ENCODE data around the gene SOX5.

The SOX5 gene

GRCh38 chr12:23585156-23585781 lies 364.2 kb downstream of the SOX5 start:
- DNase-seq: no peak

- DNase-seq: no peak
Measured at GRCh38 chr12:23581913-23582312, 367.6 kb downstream of the SOX5 start.

DNA sequence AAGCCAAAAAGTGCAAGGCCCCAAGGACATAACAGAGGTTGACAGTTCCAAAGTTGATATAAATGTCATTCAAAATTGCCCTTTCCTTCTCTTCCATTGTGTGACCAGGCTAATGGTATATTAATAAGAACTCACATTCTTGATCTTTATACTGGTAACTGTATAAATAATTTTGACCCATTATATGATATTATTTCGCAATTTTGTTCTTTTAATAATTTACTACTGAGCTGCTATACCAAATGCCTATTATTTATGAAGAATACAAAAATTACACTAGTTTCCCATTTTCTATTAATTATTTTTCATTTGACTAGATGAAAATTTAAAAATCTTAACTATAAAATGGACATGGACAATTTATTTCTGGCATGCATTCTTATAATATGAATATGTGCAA lies 370.2 kb downstream of the SOX5 start:
- no peak for DNase-seq

DNA sequence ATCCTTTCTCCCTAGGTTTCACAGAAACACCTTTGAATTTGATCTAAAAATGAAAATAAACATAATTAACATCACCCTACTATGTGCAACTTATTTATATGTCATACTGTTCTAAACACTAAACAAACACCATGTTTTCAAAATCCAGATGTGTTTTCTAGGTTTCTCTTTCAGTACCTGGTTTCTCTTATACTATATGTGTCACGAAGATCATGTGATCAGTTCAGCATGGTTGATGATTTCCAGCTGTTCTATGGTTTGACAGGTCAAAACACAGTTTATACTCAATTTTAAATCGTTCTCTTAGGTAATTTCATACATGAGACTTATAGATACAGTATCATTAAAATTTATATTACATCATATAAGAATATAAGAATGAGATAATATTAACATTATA lies 373.1 kb downstream of the SOX5 start:
- no peak for DNase-seq

- DNase-seq: no peak
Measured at GRCh38 chr12:23569356-23569755, 380.1 kb downstream of the SOX5 start.

DNA sequence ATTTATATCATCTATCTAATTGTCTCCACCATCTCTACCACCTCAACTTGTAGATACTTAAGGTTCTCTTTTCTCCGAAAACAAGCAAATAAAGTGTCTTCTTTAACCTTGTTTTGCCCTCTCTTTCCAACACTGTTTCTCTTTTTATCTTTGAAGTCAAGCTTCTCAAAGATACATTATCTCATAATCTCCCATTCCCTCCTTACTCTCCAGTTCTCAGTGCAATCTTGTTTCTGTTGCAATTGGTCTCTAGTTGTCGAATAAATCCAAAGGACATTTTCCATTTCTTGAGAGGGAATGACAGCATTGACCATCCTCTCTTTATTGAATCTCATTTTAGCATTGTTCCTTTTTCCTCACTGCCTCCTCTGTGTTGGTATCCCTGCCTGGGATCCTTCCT lies 383.3 kb downstream of the SOX5 start:
- DNase-seq: no peak

GRCh38 chr12:23564451-23565152 lies 384.9 kb downstream of the SOX5 start:
- no peak for DNase-seq

GRCh38 chr12:23561364-23562345 lies 387.8 kb downstream of the SOX5 start:
- no peak for DNase-seq

DNA sequence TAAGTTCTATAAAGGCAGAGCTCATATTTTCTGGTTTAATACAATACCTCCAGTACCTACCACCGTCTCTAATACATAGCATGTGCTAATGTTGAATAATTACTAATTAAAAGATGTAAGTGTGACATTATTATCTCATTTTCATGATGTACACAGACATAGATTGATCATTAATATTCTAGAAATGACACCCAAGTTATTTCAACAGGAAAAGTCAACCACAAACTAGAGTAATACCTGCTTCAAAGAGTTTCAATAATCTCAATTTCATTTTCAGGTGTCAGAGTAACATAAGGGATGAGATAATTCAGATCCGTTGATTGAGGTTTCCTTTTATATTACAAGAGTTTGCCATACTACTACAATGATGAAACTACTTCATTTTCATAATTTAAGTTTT lies 388.9 kb downstream of the SOX5 start:
- no peak for DNase-seq

DNA sequence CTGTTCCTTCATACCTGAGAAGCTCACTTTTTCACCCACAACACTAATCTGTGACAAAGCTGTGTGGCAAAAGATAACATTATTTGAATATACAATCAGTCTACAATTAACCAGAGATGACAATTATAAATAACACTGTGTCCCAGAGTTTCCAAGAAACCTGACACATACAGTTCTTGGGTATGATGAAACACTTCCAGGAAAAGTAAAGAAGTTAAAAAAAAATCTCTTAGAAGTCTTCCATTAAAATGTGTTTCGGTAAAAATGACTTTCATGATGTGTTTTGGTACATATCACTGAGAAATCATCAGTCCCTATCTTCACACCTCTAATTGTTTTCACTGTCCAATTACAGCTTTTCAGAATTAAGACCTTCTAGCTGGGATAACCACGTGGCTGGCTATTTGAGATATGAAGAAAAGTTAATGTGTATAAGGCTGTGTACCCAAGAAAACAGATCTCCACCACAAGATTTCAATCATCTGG lies 390.2 kb downstream of the SOX5 start:
- no peak for DNase-seq

DNA sequence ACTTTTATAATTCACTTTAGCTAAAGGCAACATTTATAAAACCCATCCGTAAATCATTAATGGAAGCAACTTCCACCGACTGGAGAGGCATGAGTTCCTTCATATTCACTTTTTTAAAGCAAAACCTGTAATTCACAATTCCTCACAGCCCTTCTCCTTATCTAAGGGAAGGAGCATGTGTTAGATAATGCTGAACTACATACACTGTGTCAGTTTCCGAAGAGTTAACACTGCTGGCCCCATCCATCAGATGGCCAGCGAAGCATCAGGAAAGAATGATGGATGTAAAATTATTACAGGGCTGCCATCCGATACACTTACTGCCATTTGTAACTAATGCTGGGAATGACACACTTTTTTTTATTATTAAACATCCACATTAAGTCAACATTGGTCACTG lies 392.8 kb downstream of the SOX5 start:
- DNase-seq: no peak

DNA sequence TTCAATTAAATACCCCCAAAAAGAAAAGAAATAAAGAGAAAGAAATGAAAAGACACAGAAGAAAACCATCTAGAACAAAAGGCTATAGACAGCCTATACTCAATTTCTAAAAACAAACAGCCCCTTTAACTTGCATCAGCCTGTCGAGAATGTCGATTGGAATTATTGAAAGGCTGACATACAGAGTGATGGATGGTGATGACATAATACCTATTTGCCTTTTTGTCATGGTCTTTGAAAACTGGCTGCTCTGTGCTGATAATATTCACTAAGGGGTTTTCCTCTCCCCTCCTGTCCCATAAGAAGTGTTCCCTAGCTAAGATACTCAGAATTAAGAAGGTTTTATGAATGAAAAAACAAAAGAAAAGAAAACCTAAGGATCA lies 393.7 kb downstream of the SOX5 start:
- DNase-seq: no peak

- no peak for DNase-seq
Measured at GRCh38 chr12:23555180-23555824, 394.2 kb downstream of the SOX5 start.

DNA sequence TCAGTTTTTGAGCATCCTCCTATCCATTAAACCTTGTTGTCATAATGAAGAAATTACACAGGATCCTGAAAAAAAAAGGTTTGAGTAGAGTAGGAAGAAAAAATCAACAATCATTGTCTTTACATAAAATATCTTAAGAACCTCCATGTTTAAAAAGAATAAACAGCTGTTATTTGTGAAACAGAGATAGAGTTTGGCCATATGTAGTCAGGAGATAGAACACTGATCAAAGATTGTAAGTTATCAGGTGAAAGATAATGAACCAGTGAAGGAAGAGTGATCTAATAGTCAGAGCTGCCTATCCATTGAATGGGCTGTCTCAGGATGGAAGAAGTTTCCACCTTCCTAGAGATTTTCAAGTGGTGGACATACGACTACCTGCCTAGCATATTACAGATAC lies 397.1 kb downstream of the SOX5 start:
- DNase-seq: no peak

DNA sequence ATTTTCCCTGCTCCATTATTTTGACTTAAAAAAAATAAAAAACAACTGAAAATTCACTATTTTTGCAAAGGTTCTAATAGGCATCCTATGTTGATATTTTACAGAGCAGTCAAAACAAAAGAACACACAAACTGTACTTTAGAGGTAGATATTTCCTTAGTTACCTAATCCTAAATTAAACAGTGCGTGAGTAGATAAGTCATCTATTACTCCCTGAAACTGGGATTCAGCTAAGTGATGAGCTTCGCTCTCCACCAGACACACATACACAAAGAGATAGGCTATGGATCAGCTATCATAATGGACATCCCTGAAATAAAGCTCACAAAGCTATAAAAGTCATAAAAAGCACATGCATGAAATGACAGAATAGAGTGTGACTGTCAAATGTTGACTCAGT lies 398.7 kb downstream of the SOX5 start:
- DNase-seq: no peak

DNA sequence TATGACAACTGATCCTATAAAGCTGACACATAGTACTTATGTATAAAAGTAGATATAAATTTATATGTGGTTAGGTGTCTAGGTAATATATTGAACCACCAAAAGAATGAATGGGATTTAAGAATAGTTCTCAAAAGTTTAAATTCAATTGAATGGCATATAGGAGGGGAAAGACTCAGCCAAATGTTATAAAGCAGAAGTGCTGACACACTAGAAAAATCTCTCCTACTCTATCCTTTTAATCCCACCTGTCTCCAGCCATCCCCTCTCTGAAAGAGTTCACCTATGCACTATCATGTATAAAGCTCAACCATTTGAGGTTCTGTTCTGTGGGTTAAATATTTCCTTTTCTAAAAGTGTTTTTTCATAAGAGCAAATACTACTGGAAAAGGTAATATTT lies 400.7 kb downstream of the SOX5 start:
- DNase-seq: no peak

DNA sequence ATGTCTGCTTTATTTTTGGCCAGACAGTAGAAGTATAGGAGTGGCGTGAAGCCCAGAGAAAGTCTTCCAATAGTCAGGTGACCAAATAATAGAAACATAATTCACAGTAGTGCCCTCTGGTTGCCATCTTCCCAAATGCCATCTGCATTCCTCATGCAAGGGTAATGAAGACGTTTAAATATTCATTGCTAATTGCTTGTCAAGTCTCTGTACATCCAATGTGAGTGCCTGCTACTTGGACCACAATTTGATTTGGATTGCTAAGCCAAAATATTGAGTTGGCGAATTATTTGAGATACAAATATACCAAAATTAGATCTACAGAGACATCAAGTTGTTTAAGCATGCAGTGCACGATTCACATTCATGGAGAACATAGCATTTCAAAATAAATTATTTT lies 402.7 kb downstream of the SOX5 start:
- no peak for DNase-seq

DNA sequence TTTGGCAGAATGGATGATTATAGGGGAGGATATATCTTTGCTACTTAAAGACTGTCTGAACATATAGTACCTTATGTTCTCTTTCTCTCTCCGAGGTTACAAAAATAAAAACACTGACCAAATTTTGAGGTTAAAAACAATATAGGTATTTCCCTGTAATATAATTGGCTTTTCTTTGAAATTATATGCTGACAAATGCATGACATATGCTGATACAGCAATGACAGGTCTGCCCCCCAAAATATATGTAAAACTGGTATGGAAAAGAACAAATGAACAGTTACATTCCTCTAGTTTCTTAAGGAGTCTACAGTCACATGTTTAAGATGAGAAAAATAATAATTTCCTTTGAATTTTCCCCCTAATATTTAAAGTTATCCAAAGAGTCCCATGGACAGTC lies 405.7 kb downstream of the SOX5 start:
- DNase-seq: no peak

- no peak for DNase-seq
Measured at GRCh38 chr12:23542187-23542586, 407.3 kb downstream of the SOX5 start.

DNA sequence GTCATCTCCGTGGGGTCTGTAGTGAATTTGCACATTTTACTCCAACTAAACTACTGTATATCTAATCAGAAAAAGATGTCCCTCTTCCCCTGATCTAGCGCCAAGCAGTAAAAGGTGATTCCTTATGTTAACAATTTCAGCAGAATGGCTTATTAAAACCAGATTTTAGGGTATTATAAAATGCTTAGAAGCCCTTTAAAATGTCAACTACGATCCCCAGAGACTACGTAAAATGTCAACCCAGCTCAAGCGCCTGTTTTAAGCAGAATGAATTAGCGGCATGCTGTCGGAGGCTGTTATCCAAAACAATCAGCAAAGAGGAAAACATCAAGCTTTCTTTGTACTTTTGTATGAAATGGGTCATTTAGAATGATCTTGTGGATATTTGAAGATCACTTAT lies 408.9 kb downstream of the SOX5 start:
- no peak for DNase-seq

GRCh38 chr12:23536293-23536692 lies 413.2 kb downstream of the SOX5 start:
- no peak for DNase-seq

- no peak for DNase-seq
Measured at GRCh38 chr12:23535441-23535840, 414.0 kb downstream of the SOX5 start.

DNA sequence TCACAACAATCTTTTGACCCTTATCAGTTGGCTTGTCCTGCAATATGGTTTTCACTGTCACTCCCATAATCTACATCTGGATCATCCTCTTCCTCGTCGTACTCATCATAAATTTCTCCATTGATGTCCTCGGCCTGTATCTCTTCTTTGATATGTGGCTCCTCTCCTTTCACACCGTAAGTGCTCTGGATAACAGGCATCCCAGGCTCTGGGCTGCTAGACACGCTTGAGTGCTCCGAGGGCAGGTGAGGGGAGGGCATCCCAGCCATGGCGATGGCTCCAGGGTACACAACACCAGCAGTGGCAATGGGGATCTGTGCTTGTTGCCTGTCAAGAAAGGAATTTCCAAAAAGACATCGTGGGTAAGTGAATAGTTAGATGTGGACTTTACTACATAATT lies 415.3 kb downstream of the SOX5 start:
- no peak for DNase-seq

Data from CD4-positive, alpha-beta T cell treated with Interleukin-17A for 1 hour (primary cell).